ENCODE results near the gene ZBED4.

DNA sequence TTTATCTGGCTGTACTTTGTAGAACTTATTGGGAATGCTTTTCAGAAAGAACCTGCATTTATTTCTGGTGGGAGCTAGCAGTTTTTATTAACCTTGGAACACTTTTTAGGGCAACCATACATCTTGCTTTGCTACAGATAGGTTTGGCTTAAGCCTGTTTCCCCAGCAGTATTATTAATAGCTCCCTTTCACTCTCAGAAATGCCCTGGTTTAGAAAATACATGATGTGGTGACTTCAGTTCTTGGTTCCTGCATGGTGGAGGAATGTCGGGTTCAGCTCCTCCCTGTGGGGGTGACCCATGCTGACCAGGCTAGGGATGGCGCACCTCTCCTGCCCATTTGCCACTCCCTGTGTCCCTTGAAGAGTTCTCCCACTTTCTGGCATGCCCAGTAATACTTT lies 28.2 kb downstream of the ZBED4 start:
- TF ChIP-seq, protein P1, sequence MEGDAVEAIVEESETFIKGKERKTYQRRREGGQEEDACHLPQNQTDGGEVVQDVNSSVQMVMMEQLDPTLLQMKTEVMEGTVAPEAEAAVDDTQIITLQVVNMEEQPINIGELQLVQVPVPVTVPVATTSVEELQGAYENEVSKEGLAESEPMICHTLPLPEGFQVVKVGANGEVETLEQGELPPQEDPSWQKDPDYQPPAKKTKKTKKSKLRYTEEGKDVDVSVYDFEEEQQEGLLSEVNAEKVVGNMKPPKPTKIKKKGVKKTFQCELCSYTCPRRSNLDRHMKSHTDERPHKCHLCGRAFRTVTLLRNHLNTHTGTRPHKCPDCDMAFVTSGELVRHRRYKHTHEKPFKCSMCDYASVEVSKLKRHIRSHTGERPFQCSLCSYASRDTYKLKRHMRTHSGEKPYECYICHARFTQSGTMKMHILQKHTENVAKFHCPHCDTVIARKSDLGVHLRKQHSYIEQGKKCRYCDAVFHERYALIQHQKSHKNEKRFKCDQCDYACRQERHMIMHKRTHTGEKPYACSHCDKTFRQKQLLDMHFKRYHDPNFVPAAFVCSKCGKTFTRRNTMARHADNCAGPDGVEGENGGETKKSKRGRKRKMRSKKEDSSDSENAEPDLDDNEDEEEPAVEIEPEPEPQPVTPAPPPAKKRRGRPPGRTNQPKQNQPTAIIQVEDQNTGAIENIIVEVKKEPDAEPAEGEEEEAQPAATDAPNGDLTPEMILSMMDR (conservative IDR thresholded peaks at IDR 0.05; ENCODE audit: low read depth, low read length), result no peak
- no peak for TF ChIP-seq EZH2 (IDR thresholded peaks at IDR 0.05; ENCODE audit: borderline replicate concordance, low read depth, low read length, poor library complexity, severe bottlenecking)

All from A673 (cell line).